Fibroblast of skin of back (primary cell): Measurements from ENCODE around the gene EML4.
"Not testable (repeated sequence)": the region's sequence is repeated elsewhere in the genome, so short reads cannot be mapped to it uniquely, and the experiment has no call there.

ENCODE experiments used
- DNase-seq: peaks from one replicate; pipeline ENCODE4 v3.0.0-alpha.2; 2013

Gene EML4

GRCh38 chr2:42172020-42172419 is 2.9 kb downstream of the EML4 start:
- DNase-seq: no peak

GRCh38 chr2:42172566-42172965 is 3.4 kb downstream of the EML4 start:
- no peak for DNase-seq

- not testable (repeated sequence) for DNase-seq
Observed at GRCh38 chr2:42173467-42173866, 4.3 kb downstream of the EML4 start.

- no peak for DNase-seq
Observed at GRCh38 chr2:42176992-42177738, 8.0 kb downstream of the EML4 start.

- DNase-seq: no peak
Observed at GRCh38 chr2:42178335-42178734, 9.2 kb downstream of the EML4 start.

GRCh38 chr2:42180300-42180699 is 11.1 kb downstream of the EML4 start:
- no peak for DNase-seq

- DNase-seq: no peak
Observed at GRCh38 chr2:42182654-42183308, 13.6 kb downstream of the EML4 start.

GRCh38 chr2:42183775-42184174 is 14.6 kb downstream of the EML4 start:
- no peak for DNase-seq

- no peak for DNase-seq
Observed at GRCh38 chr2:42184346-42184745, 15.2 kb downstream of the EML4 start.

- DNase-seq: no peak
Observed at GRCh38 chr2:42185220-42185921, 16.2 kb downstream of the EML4 start.

- DNase-seq: peak; percentile 55
Observed at GRCh38 chr2:42186366-42186765, 17.2 kb downstream of the EML4 start.

GRCh38 chr2:42186945-42187632 is 17.9 kb downstream of the EML4 start:
- no peak for DNase-seq

- DNase-seq: no peak
Observed at GRCh38 chr2:42187886-42188285, 18.7 kb downstream of the EML4 start.

- DNase-seq: no peak
Observed at GRCh38 chr2:42189235-42189566, 20.0 kb downstream of the EML4 start.

GRCh38 chr2:42190191-42190590 is 21.0 kb downstream of the EML4 start:
- no peak for DNase-seq

GRCh38 chr2:42191285-42192009 is 22.3 kb downstream of the EML4 start:
- DNase-seq: no peak

GRCh38 chr2:42192010-42192373 is 22.8 kb downstream of the EML4 start:
- DNase-seq: no peak

- no peak for DNase-seq
Observed at GRCh38 chr2:42192652-42193566, 23.8 kb downstream of the EML4 start.

- no peak for DNase-seq
Observed at GRCh38 chr2:42193722-42194187, 24.6 kb downstream of the EML4 start.

- DNase-seq: no peak
Observed at GRCh38 chr2:42194428-42194827, 25.3 kb downstream of the EML4 start.

- DNase-seq: peak; percentile 38
Observed at GRCh38 chr2:42195559-42195958, 26.4 kb downstream of the EML4 start.

- DNase-seq: no peak
Observed at GRCh38 chr2:42196070-42196402, 26.9 kb downstream of the EML4 start.
